ENCODE measurements around the gene ARHGAP22. TPM values are rescaled to one million over a fixed set of nuclear protein-coding genes. Genes with fewer than 3 reads are reported as not detected.

ARHGAP22 gene
- total RNA-seq, 1 donor: 45.6 TPM

DNA sequence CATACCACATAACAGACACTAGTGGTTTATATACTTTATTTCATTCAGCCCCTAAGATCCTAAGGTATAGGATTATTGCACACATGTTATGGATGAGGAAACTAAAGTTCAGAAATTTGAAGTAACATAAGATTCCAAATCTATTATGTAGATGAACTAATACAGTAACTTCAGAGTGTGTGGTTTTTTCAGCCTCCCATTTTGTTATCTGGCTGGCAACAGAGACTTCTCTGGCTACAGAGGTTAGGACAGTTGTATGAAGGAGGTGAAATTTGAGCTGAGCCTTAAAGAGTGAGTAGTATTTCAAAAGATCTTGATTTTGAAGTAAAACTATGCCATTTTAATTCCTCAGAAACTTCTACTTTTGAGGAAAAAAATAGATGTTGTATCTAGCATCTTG is 173.0 kb downstream of the ARHGAP22 start:
- Histone ChIP-seq H3K36me3 (ENCODE audit: insufficient read depth, low read length) (peaks cover 4% of the 10 kb centered on the region), H3K79me2 (ENCODE audit: insufficient read depth, low read length) (no peaks in the 10 kb centered on the region), H2AFZ (ENCODE audit: low read length) (no peak overlapping the region), H4K20me1 (ENCODE audit: insufficient read depth, low read length) (no peaks in the 10 kb centered on the region), H3K27me3 (ENCODE audit: insufficient read depth, low read length) (no peaks in the 10 kb centered on the region), H3K4me2 (ENCODE audit: insufficient read depth, low read length) (no peak overlapping the region), H3K9me3 (ENCODE audit: low read depth, low read length) (no peaks in the 10 kb centered on the region), H3K4me3 (ENCODE audit: insufficient read depth, low read length) (no peak overlapping the region), H3K4me1 (ENCODE audit: insufficient read depth, low read length) (no peaks in the 10 kb centered on the region), H3K27ac (ENCODE audit: low read depth, low read length) (no peak overlapping the region)
- DNase-seq (ENCODE audit: insufficient read length, low spot score, missing footprints): peak; percentile 17
- TF ChIP-seq, protein P1, sequence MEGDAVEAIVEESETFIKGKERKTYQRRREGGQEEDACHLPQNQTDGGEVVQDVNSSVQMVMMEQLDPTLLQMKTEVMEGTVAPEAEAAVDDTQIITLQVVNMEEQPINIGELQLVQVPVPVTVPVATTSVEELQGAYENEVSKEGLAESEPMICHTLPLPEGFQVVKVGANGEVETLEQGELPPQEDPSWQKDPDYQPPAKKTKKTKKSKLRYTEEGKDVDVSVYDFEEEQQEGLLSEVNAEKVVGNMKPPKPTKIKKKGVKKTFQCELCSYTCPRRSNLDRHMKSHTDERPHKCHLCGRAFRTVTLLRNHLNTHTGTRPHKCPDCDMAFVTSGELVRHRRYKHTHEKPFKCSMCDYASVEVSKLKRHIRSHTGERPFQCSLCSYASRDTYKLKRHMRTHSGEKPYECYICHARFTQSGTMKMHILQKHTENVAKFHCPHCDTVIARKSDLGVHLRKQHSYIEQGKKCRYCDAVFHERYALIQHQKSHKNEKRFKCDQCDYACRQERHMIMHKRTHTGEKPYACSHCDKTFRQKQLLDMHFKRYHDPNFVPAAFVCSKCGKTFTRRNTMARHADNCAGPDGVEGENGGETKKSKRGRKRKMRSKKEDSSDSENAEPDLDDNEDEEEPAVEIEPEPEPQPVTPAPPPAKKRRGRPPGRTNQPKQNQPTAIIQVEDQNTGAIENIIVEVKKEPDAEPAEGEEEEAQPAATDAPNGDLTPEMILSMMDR (IDR thresholded peaks at IDR 0.05; ENCODE audit: extremely low read depth, low read depth, low read length): no peak

DNA sequence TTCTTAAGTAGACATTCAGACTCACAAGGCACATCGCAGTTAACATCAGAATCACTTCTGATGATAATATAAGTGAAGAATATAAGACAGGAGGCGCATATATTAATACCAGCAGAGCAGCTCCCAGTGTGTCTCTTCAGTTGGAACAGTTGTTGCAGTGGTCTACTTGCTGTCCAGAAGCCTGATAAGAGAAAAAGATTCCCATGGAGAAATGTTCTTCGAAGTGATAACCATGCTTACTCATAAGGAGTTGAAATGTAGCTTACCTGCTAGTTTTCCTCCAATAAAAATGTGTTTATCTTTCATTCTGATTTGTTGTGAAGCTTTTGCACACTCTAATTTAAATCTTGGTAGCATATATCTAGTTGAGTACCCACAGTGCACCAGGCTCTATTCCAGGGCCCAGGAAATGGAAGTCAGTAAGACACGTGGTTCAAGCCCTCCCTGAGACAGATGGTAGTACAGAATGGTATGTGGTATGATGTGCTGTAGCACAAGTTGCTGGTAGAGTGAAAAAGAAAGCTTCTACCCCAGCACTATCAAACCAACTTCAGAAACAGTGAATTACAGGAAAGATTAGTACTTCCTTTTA is 174.4 kb downstream of the ARHGAP22 start:
- H2AFZ ChIP-seq (ENCODE audit: low read length): no peak overlapping the region
- TF ChIP-seq, protein P1 (IDR thresholded peaks at IDR 0.05; ENCODE audit: extremely low read depth, low read depth, low read length): no peak

GRCh38 chr10:48429309-48429708 is 175.6 kb downstream of the ARHGAP22 start:
- H3K9me3 ChIP-seq (ENCODE audit: low read depth, low read length): no peaks in the 10 kb centered on the region
- no peak overlapping the region for H3K4me2 ChIP-seq (ENCODE audit: insufficient read depth, low read length)
- H2AFZ ChIP-seq (ENCODE audit: low read length): no peak overlapping the region
- H3K4me1 ChIP-seq (ENCODE audit: insufficient read depth, low read length): no peaks in the 10 kb centered on the region
- no peak overlapping the region for H3K27ac ChIP-seq (ENCODE audit: low read depth, low read length)
- TF ChIP-seq, protein P1 (IDR thresholded peaks at IDR 0.05; ENCODE audit: extremely low read depth, low read depth, low read length): no peak
- no peak for DNase-seq (ENCODE audit: insufficient read length, low spot score, missing footprints)
- no peaks in the 10 kb centered on the region for H4K20me1 ChIP-seq (ENCODE audit: insufficient read depth, low read length)
- no peaks in the 10 kb centered on the region for H3K36me3 ChIP-seq (ENCODE audit: insufficient read depth, low read length)
- H3K79me2 ChIP-seq (ENCODE audit: insufficient read depth, low read length): no peaks in the 10 kb centered on the region
- H3K4me3 ChIP-seq (ENCODE audit: insufficient read depth, low read length): no peak overlapping the region
- H3K27me3 ChIP-seq (ENCODE audit: insufficient read depth, low read length): no peaks in the 10 kb centered on the region

More for the DNA sequence above, 174.4 kb downstream of the ARHGAP22 start:
- H3K27ac ChIP-seq (ENCODE audit: low read depth, low read length): no peak overlapping the region
- H4K20me1 ChIP-seq (ENCODE audit: insufficient read depth, low read length): no peaks in the 10 kb centered on the region
- no peaks in the 10 kb centered on the region for H3K9me3 ChIP-seq (ENCODE audit: low read depth, low read length)
- no peaks in the 10 kb centered on the region for H3K27me3 ChIP-seq (ENCODE audit: insufficient read depth, low read length)
- DNase-seq (ENCODE audit: insufficient read length, low spot score, missing footprints): no peak
- no peaks in the 10 kb centered on the region for H3K4me1 ChIP-seq (ENCODE audit: insufficient read depth, low read length)
- H3K4me2 ChIP-seq (ENCODE audit: insufficient read depth, low read length): no peak overlapping the region
- H3K4me3 ChIP-seq (ENCODE audit: insufficient read depth, low read length): no peak overlapping the region
- no peaks in the 10 kb centered on the region for H3K36me3 ChIP-seq (ENCODE audit: insufficient read depth, low read length)
- H3K79me2 ChIP-seq (ENCODE audit: insufficient read depth, low read length): no peaks in the 10 kb centered on the region

DNA sequence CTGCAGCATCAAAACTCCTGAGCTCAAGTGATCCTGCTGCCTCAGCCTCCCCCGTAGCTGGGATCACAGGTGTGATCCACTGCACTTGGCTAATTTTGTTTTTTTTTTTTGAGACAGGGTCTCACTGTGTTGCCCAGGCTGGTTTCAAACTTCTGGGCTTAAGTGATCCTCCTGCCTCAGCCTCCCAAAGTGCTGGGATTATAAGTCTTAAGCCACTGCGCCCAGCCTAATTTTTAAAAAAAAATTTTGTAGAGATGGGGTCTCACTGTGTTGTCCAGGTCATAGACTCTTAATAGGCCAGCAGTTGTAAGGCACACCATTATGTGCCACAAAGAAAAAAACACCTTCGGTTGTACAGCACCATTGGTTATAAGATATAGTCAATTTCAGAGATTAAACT is 176.0 kb downstream of the ARHGAP22 start:
- H3K27me3 ChIP-seq (ENCODE audit: insufficient read depth, low read length): no peaks in the 10 kb centered on the region
- H3K36me3 ChIP-seq (ENCODE audit: insufficient read depth, low read length): no peaks in the 10 kb centered on the region
- DNase-seq (ENCODE audit: insufficient read length, low spot score, missing footprints): no peak
- H3K27ac ChIP-seq (ENCODE audit: low read depth, low read length): no peak overlapping the region
- H3K4me1 ChIP-seq (ENCODE audit: insufficient read depth, low read length): no peaks in the 10 kb centered on the region
- no peak overlapping the region for H2AFZ ChIP-seq (ENCODE audit: low read length)
- TF ChIP-seq, protein P1 (IDR thresholded peaks at IDR 0.05; ENCODE audit: extremely low read depth, low read depth, low read length): no peak
- H3K4me2 ChIP-seq (ENCODE audit: insufficient read depth, low read length): no peak overlapping the region
- no peaks in the 10 kb centered on the region for H3K9me3 ChIP-seq (ENCODE audit: low read depth, low read length)
- H4K20me1 ChIP-seq (ENCODE audit: insufficient read depth, low read length): no peaks in the 10 kb centered on the region
- H3K4me3 ChIP-seq (ENCODE audit: insufficient read depth, low read length): no peak overlapping the region
- H3K79me2 ChIP-seq (ENCODE audit: insufficient read depth, low read length): no peaks in the 10 kb centered on the region
